Transverse colon (tissue), 4 donors: ENCODE data around the gene MYO15B. TPM values are rescaled to one million over a fixed set of nuclear protein-coding genes. Genes with fewer than 3 reads are reported as not detected.

Experiments
- DNase-seq: peaks from one replicate; pipeline ENCODE4 v3.0.0-alpha.2; 2019
- H3K27ac ChIP-seq, 4 donors: fragments of 200-600 bp; sonication (generic); 2 replicates each; pipeline ENCODE4 v1.5.1; 2016 to 2018; ENCODE audit warnings: inconsistent platforms in 4 of 4
- H3K27me3 ChIP-seq: fragments of 200-600 bp; sonication (generic); 2 replicates; pipeline ENCODE4 v1.5.1; 2017; ENCODE audit warnings: inconsistent platforms
- H3K36me3 ChIP-seq, 4 donors: fragments of 200-600 bp; sonication (generic); 2 replicates each; pipeline ENCODE4 v1.5.1; 2017 to 2019; ENCODE audit warnings: inconsistent platforms in 4 of 4
- H3K4me1 ChIP-seq, 4 donors: fragments of 200-600 bp; sonication (generic); 2 replicates each; pipeline ENCODE4 v1.5.1; 2017 to 2020; ENCODE audit warnings: inconsistent platforms in 4 of 4
- H3K4me3 ChIP-seq, 4 donors: fragments of 200-600 bp; sonication (generic); 1 replicate in 1 of 4; 2 replicates in 3 of 4; pipeline versions ENCODE4 v1.5.1 to v1.6.1; 2017 to 2019; ENCODE audit warnings: inconsistent platforms in 4 of 4
- H3K9me3 ChIP-seq, 2 donors: fragments of 200-600 bp; sonication (generic); 2 replicates each; pipeline ENCODE4 v1.5.1; 2017 to 2019; ENCODE audit warnings: inconsistent platforms in 2 of 2
- CTCF ChIP-seq, 5 experiments: fragments of 200-600 bp in 3 of 5; fragments of 450-650 bp in 2 of 5; sonication (generic) in 3 of 5; IDR thresholded peaks; 1 replicate in 2 of 5; 2 replicates in 3 of 5; pipeline ENCODE4 v1.5.1; 2016 to 2017; ENCODE audit warnings: antibody characterized with exemption in 5 of 5, inconsistent platforms in 3 of 5, mild to moderate bottlenecking in 2 of 5, moderate library complexity in 1 of 5
- EP300 ChIP-seq: sonication (generic); formaldehyde crosslinking; IDR thresholded peaks from one replicate; pipeline ENCODE4 v1.6.1; 2017; ENCODE audit warnings: antibody characterized with exemption, low read depth
- POLR2A ChIP-seq: fragments of 450-650 bp; IDR thresholded peaks from one replicate; pipeline ENCODE4 v1.6.1; 2016; ENCODE audit warnings: antibody characterized with exemption, mild to moderate bottlenecking, moderate library complexity
- POLR2AphosphoS5 ChIP-seq, 3 donors: sonication (generic); formaldehyde crosslinking; IDR thresholded peaks; one replicate each; pipeline ENCODE4 v1.6.1; 2016; ENCODE audit warnings: antibody characterized with exemption in 3 of 3
- WGBS, 2 donors: methylation state at CpG; one replicate each; pipeline ENCODE4 v1.1.5; 2018; ENCODE audit warnings: low coverage in 1 of 2; 5-methylcytosine and 5-hydroxymethylcytosine counted together
- in situ Hi-C, 4 donors: fragments of 200-750 bp; cut with MboI; loops; one replicate each; pipeline versions ENCODE4 v1.15.0 to v1.15.1; 2017; ENCODE audit warnings: low sequenced_read_pairs in 3 of 4, low pct_ligation_motif_present in 1 of 4, low pct_unique_long_range_greater_than_20kb in 1 of 4
- intact Hi-C: fragments of 100-400 bp; cut with DNase I; formaldehyde crosslinking; loops from one replicate; pipeline ENCODE4 v1.15.1; 2023; ENCODE audit warnings: low total_unique reads
- total RNA-seq, 4 donors: library from RNA; depleted of rRNA; stranded (reverse); fragments of >200 nt; gene quantifications; one replicate each; pipeline ENCODE4 v1.1.0, GENCODE V29; 2016

Gene MYO15B
- total RNA-seq, 4 donors from 2014 or later, result 59.3 to 1,778 (median 829) TPM

GRCh38 chr17:75561927-75562603, 25.5 kb upstream of the MYO15B start:
- Histone ChIP-seq H3K9me3 (no peaks in the 10 kb centered on the region), H3K27ac (no peak overlapping the region), H3K4me1 (peaks cover 0 to 13% (median 12%) of the 10 kb centered on the region in 4 donors), H3K36me3 (peaks cover 0 to 24% (median 0%) of the 10 kb centered on the region in 4 donors), H3K27me3 (no peaks in the 10 kb centered on the region), H3K4me3 (no peak overlapping the region)
- no peak for TF ChIP-seq POLR2A
- TF ChIP-seq POLR2AphosphoS5 (IDR thresholded peaks at IDR 0.05), result no peak
- TF ChIP-seq CTCF (IDR thresholded peaks at IDR 0.05), result no peak
- TF ChIP-seq EP300, result no peak
- WGBS, 2 donors, result 83 to 86% methylated on average over 1 to 5 of the region's 5 CpGs
- intact Hi-C loops (no loop called here), in situ Hi-C loops (no loop called here)
- no peak for DNase-seq

GRCh38 chr17:75563063-75563758, 24.4 kb upstream of the MYO15B start:
- TF ChIP-seq POLR2A, result no peak
- in situ Hi-C loops, result no loop called here
- H3K27me3 ChIP-seq, result no peaks in the 10 kb centered on the region
- no peak for DNase-seq
- intact Hi-C loops, result no loop called here
- H3K36me3 ChIP-seq, result peaks cover 0 to 24% (median 0%) of the 10 kb centered on the region in 4 donors
- no peak overlapping the region for H3K4me3 ChIP-seq
- H3K9me3 ChIP-seq, result no peaks in the 10 kb centered on the region
- no peak overlapping the region for H3K27ac ChIP-seq
- peaks cover 0 to 1% (median under 1%) of the 10 kb centered on the region in 4 donors for H3K4me1 ChIP-seq
- WGBS, 2 donors, result 96% methylated on average over 25 of the region's 28 CpGs; no CpG with 5 or more reads in 1 of the 2 donors

GRCh38 chr17:75564195-75564594, 23.4 kb upstream of the MYO15B start:
- no peak for DNase-seq
- TF ChIP-seq CTCF (IDR thresholded peaks at IDR 0.05) (no peak), POLR2AphosphoS5 (IDR thresholded peaks at IDR 0.05) (no peak), POLR2A (no peak), EP300 (no peak)
- intact Hi-C loops (no loop called here), in situ Hi-C loops (no loop called here)
- H3K27ac ChIP-seq, result no peak overlapping the region
- no peak overlapping the region for H3K4me3 ChIP-seq
- peaks cover 0 to 24% (median 0%) of the 10 kb centered on the region in 4 donors for H3K36me3 ChIP-seq
- WGBS, 2 donors, result 95% methylated on average over 11 of the region's 11 CpGs; no CpG with 5 or more reads in 1 of the 2 donors
- H3K4me1 ChIP-seq, result no peaks in the 10 kb centered on the region
- H3K27me3 ChIP-seq, result no peaks in the 10 kb centered on the region
- no peaks in the 10 kb centered on the region for H3K9me3 ChIP-seq

GRCh38 chr17:75565066-75565465, 22.5 kb upstream of the MYO15B start:
- no peaks in the 10 kb centered on the region for H3K9me3 ChIP-seq
- TF ChIP-seq CTCF (IDR thresholded peaks at IDR 0.05), result no peak
- TF ChIP-seq EP300, result no peak
- no peak for TF ChIP-seq POLR2AphosphoS5 (IDR thresholded peaks at IDR 0.05)
- TF ChIP-seq POLR2A, result no peak
- intact Hi-C loops, result no loop called here
- H3K4me3 ChIP-seq, result no peak overlapping the region
- no peaks in the 10 kb centered on the region for H3K27me3 ChIP-seq
- H3K27ac ChIP-seq, result no peak overlapping the region
- in situ Hi-C loops, result no loop called here
- H3K4me1 ChIP-seq, result no peaks in the 10 kb centered on the region
- no peak for DNase-seq
- H3K36me3 ChIP-seq, result peaks cover 0 to 26% (median 0%) of the 10 kb centered on the region in 4 donors
- 75 to 85% methylated on average over 2 to 7 of the region's 7 CpGs for WGBS, 2 donors
